GM12878 (cell line): ENCODE data around the gene SCNN1A. TPM values are rescaled to one million over a fixed set of nuclear protein-coding genes. Genes with fewer than 3 reads are reported as not detected.

Experiments
- ATAC-seq: fragments of 200-7000 bp; cut with Tn5 transposase; 3 replicates; pipeline ENCODE4 v1.9.1; 2020; ENCODE audit warnings: mild to moderate bottlenecking, moderate library complexity
- BruUV-seq: library from RNA; stranded (reverse); fragments of 400-500 nt; replicated peaks from 2 replicates; lab custom pipeline; 2021; lab: Mats Ljungman, UMichigan
- CTCF ChIA-PET: fragments of 300-600 bp; sonication (Branson Sonifier 250); formaldehyde crosslinking; extraction: SDS; loops from one replicate; lab custom pipeline; 2021; ENCODE audit warnings: inconsistent platforms; lab: Yijun Ruan, JAX
- POLR2A ChIA-PET: fragments of 350-600 bp; formaldehyde crosslinking; extraction: SDS; loops from one replicate; lab custom pipeline; 2021; ENCODE audit warnings: inconsistent platforms; lab: Charles Lee
- RAD21 ChIA-PET: fragments of 300-600 bp; sonication (Branson Sonifier 250); formaldehyde crosslinking; loops from one replicate; lab custom pipeline; 2023; ENCODE audit warnings: antibody characterized with exemption; ENCODE audit not compliant: unreplicated experiment; lab: Charles Lee
- SMC1A ChIA-PET: fragments of 300-600 bp; sonication (Branson Sonifier 250); formaldehyde crosslinking; loops from one replicate; lab custom pipeline; 2023; ENCODE audit not compliant: unreplicated experiment, uncharacterized antibody; lab: Charles Lee
- DNase-seq: peaks from one replicate; pipeline ENCODE4 v3.0.0-alpha.2; 2011; ENCODE audit warnings: low read depth, low spot score
- FAIRE-seq: peaks from 3 replicates; lab custom pipeline; 2011; peaks lifted over from hg19 to GRCh38; lab: Jason Lieb, UNC
- H2AFZ ChIP-seq: 2 replicates; pipeline ENCODE4 v1.6.0; 2011; ENCODE audit warnings: low read depth, low read length, control low read depth; ENCODE audit not compliant: control insufficient read depth
- H3K27ac ChIP-seq: 2 replicates; pipeline ENCODE4 v1.5.1; 2011; ENCODE audit warnings: control low read depth; ENCODE audit not compliant: control insufficient read depth, insufficient read depth
- H3K27me3 ChIP-seq, 2 experiments: replicated peaks in 1 of 2; 2 replicates each; pipeline versions ENCODE4 v1.6.0 to v1.6.1; 2011; ENCODE audit warnings: low read length in 1 of 2; ENCODE audit not compliant: control insufficient read depth in 2 of 2, insufficient read depth in 2 of 2
- H3K36me3 ChIP-seq, 2 experiments: 2 replicates each; pipeline ENCODE4 v1.5.1; 2011; ENCODE audit warnings: low read length in 1 of 2; ENCODE audit not compliant: control insufficient read depth in 2 of 2, insufficient read depth in 2 of 2
- H3K4me1 ChIP-seq: 2 replicates; pipeline ENCODE4 v1.6.1; 2011; ENCODE audit warnings: mild to moderate bottlenecking, low read length, moderate library complexity, mixed read lengths; ENCODE audit not compliant: control insufficient read depth, insufficient read depth
- H3K4me2 ChIP-seq: 2 replicates; pipeline ENCODE4 v1.6.0; 2011; ENCODE audit warnings: control low read depth; ENCODE audit not compliant: control insufficient read depth, insufficient read depth
- H3K4me3 ChIP-seq: fragments of 200-600 bp; sonication (generic); 2 replicates; pipeline ENCODE4 v1.5.1; 2016
- H3K79me2 ChIP-seq: 2 replicates; pipeline ENCODE4 v1.6.0; 2011; ENCODE audit warnings: low read length; ENCODE audit not compliant: control insufficient read depth, insufficient read depth
- H3K9ac ChIP-seq: 2 replicates; pipeline ENCODE4 v1.8.0; 2011; ENCODE audit warnings: low read length, control low read depth, mixed read lengths; ENCODE audit not compliant: control insufficient read depth, insufficient read depth
- H3K9me3 ChIP-seq: replicated peaks from 3 replicates; pipeline ENCODE4 v1.5.1; 2011; ENCODE audit warnings: mild to moderate bottlenecking, low read length; ENCODE audit not compliant: control insufficient read depth, insufficient read depth
- H4K20me1 ChIP-seq: 2 replicates; pipeline ENCODE4 v1.6.0; 2011; ENCODE audit not compliant: control insufficient read depth, insufficient read depth
- EGR1 ChIP-seq, 2 experiments: IDR thresholded peaks; 1 replicate in 1 of 2; 2 replicates in 1 of 2; pipeline ENCODE4 v1.6.1; 2011 to 2012; ENCODE audit warnings: low read depth in 2 of 2, low read length in 2 of 2, borderline replicate concordance in 1 of 2, mild to moderate bottlenecking in 1 of 2, moderate library complexity in 1 of 2
- HDAC6 ChIP-seq: fragments of 200-600 bp; sonication (generic); IDR thresholded peaks from one replicate; pipeline ENCODE4 v1.8.0; 2017; ENCODE audit warnings: antibody characterized with exemption; ENCODE audit not compliant: unreplicated experiment
- HSF1 ChIP-seq: fragments of 150-350 bp; IDR thresholded peaks from 2 replicates; pipeline ENCODE4 v1.6.1; 2014; ENCODE audit warnings: mild to moderate bottlenecking, low read depth, low read length
- IKZF1 ChIP-seq: fragments of 450-650 bp; conservative IDR thresholded peaks from 2 replicates; pipeline ENCODE4 v1.6.1; 2017; ENCODE audit warnings: antibody characterized with exemption, mild to moderate bottlenecking
- IRF4 ChIP-seq: IDR thresholded peaks from 2 replicates; pipeline ENCODE4 v1.6.1; 2011; ENCODE audit warnings: low read depth, low read length
- JUNB ChIP-seq: IDR thresholded peaks from 2 replicates; pipeline ENCODE4 v1.6.1; 2016; ENCODE audit warnings: antibody characterized with exemption, mild to moderate bottlenecking
- PAX5 ChIP-seq: IDR thresholded peaks from 2 replicates; pipeline ENCODE4 v1.6.1; 2011; ENCODE audit warnings: low read depth, low read length, borderline replicate concordance
- PBX3 ChIP-seq: IDR thresholded peaks from 2 replicates; pipeline ENCODE4 v1.6.1; 2011; ENCODE audit warnings: mild to moderate bottlenecking, low read depth, low read length, moderate library complexity; ENCODE audit not compliant: insufficient replicate concordance
- WGBS: methylation state at CpG from one replicate; pipeline ENCODE4 v1.1.6; 2016; ENCODE audit warnings: low lambda C conversion rate; ENCODE audit not compliant: insufficient replicate concordance, insufficient coverage; ENCODE audit errors: missing lambda C conversion rate; 5-methylcytosine and 5-hydroxymethylcytosine counted together
- in situ Hi-C: fragments of 300-500 bp; cut with MboI; formaldehyde crosslinking; loops from 9 replicates; pipeline ENCODE4 v1.14.3; 2018; ENCODE audit warnings: mixed read lengths
- intact Hi-C: fragments of 100-400 bp; cut with micrococcal nuclease; formaldehyde crosslinking; loops from one replicate; pipeline ENCODE4 v1.14.2; 2022; ENCODE audit not compliant: unreplicated experiment
- polyA plus RNA-seq, 11 experiments: library from polyadenylated mRNA; depleted of rRNA in 4 of 11; unstranded in 6 of 11; stranded (reverse) in 5 of 11; fragments of >200 nt; fragmentation: Nextera tagmentation in 4 of 11; fragmentation: Illumina TruSeq in 1 of 11; extraction: Ambion mirVana in 4 of 11; extraction: Trizol in 1 of 11; gene quantifications; 1 replicate in 1 of 11; 2 replicates in 10 of 11; pipeline versions ENCODE4 v1.2.1 to v1.2.3, GENCODE V29; 2011 to 2016; ENCODE audit warnings: inconsistent platforms in 2 of 11, missing spikeins in 2 of 11, low read depth in 1 of 11
- total RNA-seq, 4 experiments: library from RNA; depleted of rRNA in 3 of 4; stranded (reverse); fragments of >200 nt in 3 of 4; fragmentation: Illumina TruSeq in 1 of 4; extraction: Trizol in 1 of 4; gene quantifications; 2 replicates each; pipeline versions ENCODE4 v1.2.1 to v1.2.3, GENCODE V29; 2013 to 2021
- TF ChIP-seq, protein P1 (sequence below): fragments of 450-650 bp; IDR thresholded peaks from 2 replicates; pipeline ENCODE4 v1.6.1; 2018; ENCODE audit warnings: borderline replicate concordance, mild to moderate bottlenecking; ENCODE audit not compliant: partially characterized antibody
- TF ChIP-seq, protein P2 (sequence below): IDR thresholded peaks from 2 replicates; pipeline ENCODE4 v1.6.1; 2011; ENCODE audit warnings: low read depth, low read length, improper control_type of control experiment, borderline replicate concordance

SCNN1A gene
- total and polyA plus RNA-seq, 10 of the 15 experiments (the other 5 are each of a cell fraction or from before 2014, with no cell fraction given): 0.14 to 0.69 TPM; not detected in 8

GRCh38 chr12:6374786-6375160 lies 590 bp downstream of the SCNN1A start:
- no peak for FAIRE-seq
- no peak for TF ChIP-seq IRF4
- TF ChIP-seq JUNB: no peak
- TF ChIP-seq EGR1 (IDR thresholded peaks at IDR 0.05; ENCODE audit: borderline replicate concordance in 1 of 2, low read depth in 2 of 2, low read length in 2 of 2): no peak
- TF ChIP-seq PAX5: no peak
- no peak for TF ChIP-seq PBX3
- no peak for TF ChIP-seq HDAC6
- no peak for TF ChIP-seq IKZF1
- TF ChIP-seq, protein P1, sequence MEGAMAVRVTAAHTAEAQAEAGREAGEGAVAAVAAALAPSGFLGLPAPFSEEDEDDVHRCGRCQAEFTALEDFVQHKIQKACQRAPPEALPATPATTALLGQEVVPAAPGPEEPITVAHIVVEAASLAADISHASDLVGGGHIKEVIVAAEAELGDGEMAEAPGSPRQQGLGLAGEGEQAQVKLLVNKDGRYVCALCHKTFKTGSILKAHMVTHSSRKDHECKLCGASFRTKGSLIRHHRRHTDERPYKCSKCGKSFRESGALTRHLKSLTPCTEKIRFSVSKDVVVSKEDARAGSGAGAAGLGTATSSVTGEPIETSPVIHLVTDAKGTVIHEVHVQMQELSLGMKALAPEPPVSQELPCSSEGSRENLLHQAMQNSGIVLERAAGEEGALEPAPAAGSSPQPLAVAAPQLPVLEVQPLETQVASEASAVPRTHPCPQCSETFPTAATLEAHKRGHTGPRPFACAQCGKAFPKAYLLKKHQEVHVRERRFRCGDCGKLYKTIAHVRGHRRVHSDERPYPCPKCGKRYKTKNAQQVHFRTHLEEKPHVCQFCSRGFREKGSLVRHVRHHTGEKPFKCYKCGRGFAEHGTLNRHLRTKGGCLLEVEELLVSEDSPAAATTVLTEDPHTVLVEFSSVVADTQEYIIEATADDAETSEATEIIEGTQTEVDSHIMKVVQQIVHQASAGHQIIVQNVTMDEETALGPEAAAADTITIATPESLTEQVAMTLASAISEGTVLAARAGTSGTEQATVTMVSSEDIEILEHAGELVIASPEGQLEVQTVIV: no peak
- no peak for TF ChIP-seq HSF1
- TF ChIP-seq, protein P2, sequence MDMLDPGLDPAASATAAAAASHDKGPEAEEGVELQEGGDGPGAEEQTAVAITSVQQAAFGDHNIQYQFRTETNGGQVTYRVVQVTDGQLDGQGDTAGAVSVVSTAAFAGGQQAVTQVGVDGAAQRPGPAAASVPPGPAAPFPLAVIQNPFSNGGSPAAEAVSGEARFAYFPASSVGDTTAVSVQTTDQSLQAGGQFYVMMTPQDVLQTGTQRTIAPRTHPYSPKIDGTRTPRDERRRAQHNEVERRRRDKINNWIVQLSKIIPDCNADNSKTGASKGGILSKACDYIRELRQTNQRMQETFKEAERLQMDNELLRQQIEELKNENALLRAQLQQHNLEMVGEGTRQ: no peak
- in situ Hi-C loops (no loop called here), intact Hi-C loops (no loop called here)
- Histone ChIP-seq H3K27ac (no peak overlapping the region), H2AFZ (no peak overlapping the region), H3K36me3 (no peaks in the 10 kb centered on the region), H3K9me3 (no peaks in the 10 kb centered on the region), H3K4me2 (no peak overlapping the region), H3K79me2 (no peaks in the 10 kb centered on the region), H3K4me3 (no peak overlapping the region), H3K9ac (no peak overlapping the region), H4K20me1 (no peaks in the 10 kb centered on the region), H3K27me3 (peaks cover 0 to 2% of the 10 kb centered on the region in 2 experiments; a peak in 2 of 4 replicates), H3K4me1 (no peaks in the 10 kb centered on the region)
- SMC1A ChIA-PET: no interaction called here
- no peak for ATAC-seq
- POLR2A ChIA-PET: interaction anchor here (0.6 kb wide), 1 partner anchor 280 kb away, joined by 3 read pairs; no protein-coding TSS in a partner anchor
- DNase-seq: no peak
- RAD21 ChIA-PET: no interaction called here
- CTCF ChIA-PET: interaction anchor here (0.6 kb wide), 1 partner anchor 165 kb away, joined by 4 read pairs; no protein-coding TSS in a partner anchor
- 32% methylated on average over 6 of the region's 7 CpGs for WGBS
- no TSS peak for BruUV-seq
